CD4-positive, alpha-beta T cell (primary cell): ENCODE results near the gene EP400. TPM values are rescaled to one million over a fixed set of nuclear protein-coding genes. Genes with fewer than 3 reads are reported as not detected.

Experiments used
- ATAC-seq: fragments of 200-7000 bp; cut with Tn5 transposase; one replicate; pipeline ENCODE4 v1.10.0; 2022; ENCODE audit warnings: mild to moderate bottlenecking; ENCODE audit not compliant: poor library complexity
- CTCF ChIA-PET: fragments of 350-600 bp; sonication (Branson Sonifier 250); formaldehyde crosslinking; loops from one replicate; lab custom pipeline; 2021; ENCODE audit warnings: antibody characterized with exemption, inconsistent platforms; lab: Charles Lee
- POLR2A ChIA-PET: fragments of 350-600 bp; sonication (Branson Sonifier 250); formaldehyde crosslinking; loops from one replicate; lab custom pipeline; 2021; ENCODE audit warnings: antibody characterized with exemption, inconsistent platforms; lab: Charles Lee
- DNase-seq, 14 experiments: peaks; one replicate each; pipeline ENCODE4 v3.0.0-alpha.2; 2013 to 2020; ENCODE audit warnings: mixed read lengths in 2 of 14
- H3K27ac ChIP-seq, 2 donors: one replicate each; pipeline versions ENCODE4 v1.5.1 to v1.7.0; 2013; ENCODE audit warnings: low read length in 2 of 2, low read depth in 1 of 2, mild to moderate bottlenecking in 1 of 2
- H3K27me3 ChIP-seq, 2 experiments: 1 replicate in 1 of 2; 2 replicates in 1 of 2; pipeline versions ENCODE4 v1.6.1 to v1.7.0; 2013; ENCODE audit warnings: low read length in 2 of 2, control low read depth in 1 of 2, mild to moderate bottlenecking in 1 of 2, moderate library complexity in 1 of 2; ENCODE audit not compliant: insufficient read depth in 2 of 2, control insufficient read depth in 1 of 2
- H3K36me3 ChIP-seq: one replicate; pipeline ENCODE4 v1.6.1; 2013; ENCODE audit warnings: low read length, control low read depth; ENCODE audit not compliant: insufficient read depth
- H3K4me1 ChIP-seq: one replicate; pipeline ENCODE4 v1.6.1; 2013; ENCODE audit warnings: low read length, control low read depth; ENCODE audit not compliant: insufficient read depth
- H3K4me3 ChIP-seq: one replicate; pipeline ENCODE4 v1.5.1; 2013; ENCODE audit warnings: mild to moderate bottlenecking, low read length, moderate library complexity
- H3K9me3 ChIP-seq, 2 experiments: 1 replicate in 1 of 2; 2 replicates in 1 of 2; pipeline versions ENCODE4 v1.6.1 to v1.7.0; 2013; ENCODE audit warnings: low read length in 2 of 2, mild to moderate bottlenecking in 2 of 2, control low read depth in 1 of 2, moderate library complexity in 1 of 2; ENCODE audit not compliant: control insufficient read depth in 1 of 2, insufficient read depth in 1 of 2
- H3K27ac Mint-ChIP-seq: one replicate; pipeline ENCODE4 v1.8.0; 2020; ENCODE audit warnings: mixed read lengths
- H3K27me3 Mint-ChIP-seq: one replicate; pipeline ENCODE4 v1.8.0; 2021; ENCODE audit warnings: mixed read lengths
- H3K36me3 Mint-ChIP-seq: one replicate; pipeline ENCODE4 v1.8.0; 2021; ENCODE audit warnings: low read depth, mixed read lengths
- H3K4me1 Mint-ChIP-seq: one replicate; pipeline ENCODE4 v1.8.0; 2021; ENCODE audit warnings: low read depth, mixed read lengths
- H3K4me3 Mint-ChIP-seq: one replicate; pipeline ENCODE4 v1.8.0; 2020; ENCODE audit warnings: mild to moderate bottlenecking, mixed read lengths
- H3K9me3 Mint-ChIP-seq: one replicate; pipeline ENCODE4 v1.8.0; 2020; ENCODE audit warnings: mixed read lengths
- intact Hi-C, 2 experiments: fragments of 100-400 bp; cut with DNase I in 1 of 2; cut with micrococcal nuclease in 1 of 2; formaldehyde crosslinking; loops; one replicate each; pipeline versions ENCODE4 v1.15.1 to v1.9.0; 2023 to 2025; cut with DNase I, micrococcal nuclease
- total RNA-seq, 174 experiments: library from RNA in 2 of 174; stranded (reverse) in 2 of 174; gene quantifications; one replicate each; pipeline ENCODE4 v1.2.3 and lab custom pipeline; 2021 to 2026
- TF ChIP-seq, protein P1 (sequence below): fragments of 200-600 bp; IDR thresholded peaks from one replicate; pipeline ENCODE4 v1.8.0; 2022; ENCODE audit warnings: antibody characterized with exemption, mild to moderate bottlenecking

EP400 gene
- total RNA-seq, 2 experiments from 2014 or later = 56.4 to 56.5 TPM

DNA sequence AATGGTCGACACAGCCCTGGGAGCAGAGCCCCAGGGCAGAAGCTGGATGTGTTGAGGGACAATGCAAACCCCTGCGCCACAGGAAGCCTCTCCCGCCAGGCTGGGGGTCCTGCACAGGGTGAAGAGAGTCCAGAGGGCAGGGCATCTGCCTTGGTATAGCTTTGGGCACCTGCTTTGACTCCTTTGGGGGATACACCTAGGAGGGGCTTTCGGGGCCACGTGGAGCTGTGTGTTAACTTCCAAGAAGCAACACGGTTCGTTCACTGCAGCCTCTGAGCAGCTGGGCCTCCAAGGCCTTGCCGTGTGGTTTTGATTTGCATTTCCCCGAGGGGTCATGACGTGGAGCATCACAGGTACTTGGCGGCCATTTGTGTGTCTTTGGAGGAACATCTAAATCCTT, 26.5 kb upstream of the EP400 start:
- ChIA-PET POLR2A (no interaction called here), CTCF (no interaction called here)
- Histone ChIP-seq H3K27me3 (no peaks in the 10 kb centered on the region), H3K36me3 (peaks cover 7% of the 10 kb centered on the region), H3K4me3 (no peak overlapping the region), H3K27ac (no peak overlapping the region), H3K9me3 (no peaks in the 10 kb centered on the region), H3K4me1 (peaks cover 7% of the 10 kb centered on the region)
- Mint-ChIP-seq H3K9me3 (no peaks in the 10 kb centered on the region), H3K27me3 (no peaks in the 10 kb centered on the region), H3K4me1 (peaks cover 13% of the 10 kb centered on the region), H3K27ac (no peak overlapping the region), H3K36me3 (peaks cover 8% of the 10 kb centered on the region), H3K4me3 (no peak overlapping the region)
- DNase-seq = no peak
- TF ChIP-seq, protein P1, sequence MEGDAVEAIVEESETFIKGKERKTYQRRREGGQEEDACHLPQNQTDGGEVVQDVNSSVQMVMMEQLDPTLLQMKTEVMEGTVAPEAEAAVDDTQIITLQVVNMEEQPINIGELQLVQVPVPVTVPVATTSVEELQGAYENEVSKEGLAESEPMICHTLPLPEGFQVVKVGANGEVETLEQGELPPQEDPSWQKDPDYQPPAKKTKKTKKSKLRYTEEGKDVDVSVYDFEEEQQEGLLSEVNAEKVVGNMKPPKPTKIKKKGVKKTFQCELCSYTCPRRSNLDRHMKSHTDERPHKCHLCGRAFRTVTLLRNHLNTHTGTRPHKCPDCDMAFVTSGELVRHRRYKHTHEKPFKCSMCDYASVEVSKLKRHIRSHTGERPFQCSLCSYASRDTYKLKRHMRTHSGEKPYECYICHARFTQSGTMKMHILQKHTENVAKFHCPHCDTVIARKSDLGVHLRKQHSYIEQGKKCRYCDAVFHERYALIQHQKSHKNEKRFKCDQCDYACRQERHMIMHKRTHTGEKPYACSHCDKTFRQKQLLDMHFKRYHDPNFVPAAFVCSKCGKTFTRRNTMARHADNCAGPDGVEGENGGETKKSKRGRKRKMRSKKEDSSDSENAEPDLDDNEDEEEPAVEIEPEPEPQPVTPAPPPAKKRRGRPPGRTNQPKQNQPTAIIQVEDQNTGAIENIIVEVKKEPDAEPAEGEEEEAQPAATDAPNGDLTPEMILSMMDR = no peak
- intact Hi-C loops = no loop called here
- ATAC-seq = no peak

DNA sequence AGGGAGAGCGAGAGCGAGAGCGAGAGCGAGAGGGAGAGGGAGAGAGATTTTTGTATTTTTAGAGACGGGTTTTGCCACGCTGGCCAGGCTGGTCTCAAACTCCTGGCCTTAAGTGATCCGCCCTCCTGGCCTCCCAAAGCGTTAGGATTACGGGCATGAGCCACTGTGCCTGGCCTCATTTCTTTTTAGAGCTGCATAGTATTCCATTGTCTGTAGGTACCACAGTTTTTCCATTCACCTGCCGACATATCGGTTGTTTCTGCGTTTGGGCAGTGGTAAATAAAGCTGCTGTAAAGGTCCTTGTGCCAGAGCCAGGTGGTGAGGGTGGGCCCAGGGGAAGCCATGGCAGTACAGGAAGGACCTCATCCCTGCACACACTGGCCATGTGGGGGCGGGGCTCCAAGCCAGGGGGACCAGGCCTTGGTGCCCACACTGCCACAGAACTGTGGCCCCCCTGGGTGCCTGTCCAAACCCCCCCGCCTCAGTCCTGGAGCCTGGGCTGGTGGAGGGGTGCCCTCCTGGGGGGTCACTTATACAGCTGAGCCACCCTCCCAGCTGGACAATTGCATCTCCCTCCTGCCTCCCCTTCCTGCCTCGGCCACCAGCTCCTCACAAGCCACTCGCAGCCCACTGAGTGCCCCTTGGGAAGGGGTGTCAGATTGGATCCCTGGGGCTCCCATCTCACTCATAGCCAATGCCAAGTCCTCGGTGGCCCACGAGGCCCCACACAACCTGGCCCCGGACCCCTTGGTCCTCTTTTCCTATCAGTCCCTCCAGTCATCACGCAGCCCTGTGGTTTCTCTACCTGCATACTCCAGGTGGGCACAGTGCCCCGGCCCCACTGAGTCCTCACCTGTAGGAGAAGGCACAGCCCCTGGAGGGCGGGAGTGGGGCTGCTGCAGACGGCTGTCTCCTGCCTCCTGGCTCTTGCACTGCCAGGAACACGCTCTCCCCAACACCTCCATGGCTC, 22.3 kb upstream of the EP400 start:
- POLR2A ChIA-PET = interaction anchor here (0.6 to 1.4 kb wide), 3 partner anchors 22 to 1056 kb away, joined by 3 to 10 read pairs (median 3); partner anchors contain the start of gene EP400
- peaks cover 31% of the 10 kb centered on the region for H3K4me1 Mint-ChIP-seq
- CTCF ChIA-PET = interaction anchor here (0.6 to 4.4 kb wide), 2 partner anchors 22 to 823 kb away, joined by 3 to 19 read pairs; partner anchors contain the start of gene EP400

DNA sequence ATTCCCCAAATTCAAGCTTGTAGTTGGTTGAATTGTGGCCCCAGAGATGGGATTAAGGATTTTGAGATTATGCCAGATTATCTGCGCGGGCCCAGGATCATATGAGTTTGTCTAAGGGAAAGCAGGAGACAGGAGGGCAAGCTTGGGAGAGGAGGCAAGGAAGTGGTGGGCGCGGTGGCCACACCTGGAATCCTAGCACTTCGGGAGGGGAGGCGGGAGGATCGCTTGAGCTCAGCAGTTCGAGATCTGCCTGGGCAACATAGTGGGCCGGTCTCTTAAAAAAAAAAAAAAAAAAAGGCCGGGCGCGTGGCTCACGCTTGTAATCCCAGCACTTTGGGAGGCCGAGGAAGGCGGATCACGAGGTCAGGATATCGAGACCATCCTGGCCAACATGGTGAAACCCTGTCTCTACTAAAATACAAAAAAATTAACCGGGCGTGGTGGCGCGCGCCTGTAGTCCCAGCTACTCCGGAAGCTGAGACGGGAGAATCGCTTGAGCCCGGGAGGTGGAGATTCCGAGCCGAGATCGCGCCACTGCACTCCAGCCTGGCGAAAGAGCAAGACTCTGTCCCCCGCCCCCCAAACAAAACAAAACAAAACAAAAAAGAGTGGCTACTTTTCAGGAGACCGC, 21.5 kb upstream of the EP400 start:
- Histone ChIP-seq H3K4me1 (peaks cover 28% of the 10 kb centered on the region), H3K27ac (peak overlapping the region in 1 of 2 donors; percentile 53), H3K9me3 (no peaks in the 10 kb centered on the region), H3K27me3 (no peaks in the 10 kb centered on the region), H3K4me3 (peak overlapping the region; percentile 96), H3K36me3 (peaks cover 16% of the 10 kb centered on the region)
- Mint-ChIP-seq H3K9me3 (no peaks in the 10 kb centered on the region), H3K27me3 (no peaks in the 10 kb centered on the region), H3K4me1 (peaks cover 35% of the 10 kb centered on the region), H3K36me3 (peaks cover 23% of the 10 kb centered on the region), H3K4me3 (peak overlapping the region; percentile 97), H3K27ac (peak overlapping the region; percentile 73)
- ChIA-PET CTCF (interaction anchor here (0.6 to 4.4 kb wide), 3 partner anchors 22 to 824 kb away, joined by 3 to 19 read pairs (median 5); partner anchors contain the start of gene EP400), POLR2A (interaction anchor here (0.6 to 1.4 kb wide), 4 partner anchors 22 to 1057 kb away, joined by 3 to 10 read pairs (median 3); partner anchors contain the start of gene EP400)
- ATAC-seq (peak; percentile 3), DNase-seq (peak in 3 of 14 experiments; percentile 12 to 18 (median 16))
- TF ChIP-seq, protein P1 = no peak
- intact Hi-C loops = loop anchor here in 1 of 2 experiments (2.0 kb wide), 1 partner anchor 33 kb away; the partner anchor contains the start of gene ULK1

More for the DNA sequence above, 22.3 kb upstream of the EP400 start:
- peak overlapping the region; percentile 73 for H3K27ac Mint-ChIP-seq
- intact Hi-C loops = loop anchor here in 1 of 2 experiments (2.0 kb wide), 1 partner anchor 33 kb away; the partner anchor contains the start of gene ULK1
- H3K4me3 ChIP-seq = no peak overlapping the region
- ATAC-seq (no peak), DNase-seq (no peak)
- no peak overlapping the region for H3K27ac ChIP-seq
- TF ChIP-seq, protein P1 = no peak
- H3K27me3 ChIP-seq = no peaks in the 10 kb centered on the region
- peaks cover 16% of the 10 kb centered on the region for H3K36me3 Mint-ChIP-seq
- H3K4me1 ChIP-seq = peaks cover 28% of the 10 kb centered on the region
- H3K27me3 Mint-ChIP-seq = no peaks in the 10 kb centered on the region
- H3K36me3 ChIP-seq = peaks cover 8% of the 10 kb centered on the region
- no peaks in the 10 kb centered on the region for H3K9me3 Mint-ChIP-seq
- no peaks in the 10 kb centered on the region for H3K9me3 ChIP-seq
- peak overlapping the region; percentile 97 for H3K4me3 Mint-ChIP-seq
